NB4 (cell line): ENCODE measurements around the gene CD300E.

ENCODE experiments used
- DNase-seq: peaks from one replicate; pipeline ENCODE4 v3.0.0; 2010; ENCODE audit warnings: low read depth
- H3K4me3 ChIP-seq: one replicate; pipeline ENCODE4 v1.5.1; 2011; ENCODE audit warnings: mild to moderate bottlenecking, low read depth, low read length, moderate library complexity
- MYC ChIP-seq: IDR thresholded peaks from 2 replicates; pipeline ENCODE4 v1.6.1; 2011; ENCODE audit warnings: low read depth, low read length
- POLR2A ChIP-seq: IDR thresholded peaks from 2 replicates; pipeline ENCODE4 v1.6.1; 2011; ENCODE audit warnings: mild to moderate bottlenecking; ENCODE audit not compliant: insufficient read length; ENCODE audit errors: extremely low read depth
- TF ChIP-seq, protein P1 (sequence below): IDR thresholded peaks from 2 replicates; pipeline ENCODE4 v1.6.1; 2011; ENCODE audit warnings: low read depth, low read length
- TF ChIP-seq, protein P2 (sequence below): IDR thresholded peaks from one replicate; pipeline ENCODE4 v1.5.1; 2012; ENCODE audit warnings: low read depth, low read length

CD300E gene

DNA sequence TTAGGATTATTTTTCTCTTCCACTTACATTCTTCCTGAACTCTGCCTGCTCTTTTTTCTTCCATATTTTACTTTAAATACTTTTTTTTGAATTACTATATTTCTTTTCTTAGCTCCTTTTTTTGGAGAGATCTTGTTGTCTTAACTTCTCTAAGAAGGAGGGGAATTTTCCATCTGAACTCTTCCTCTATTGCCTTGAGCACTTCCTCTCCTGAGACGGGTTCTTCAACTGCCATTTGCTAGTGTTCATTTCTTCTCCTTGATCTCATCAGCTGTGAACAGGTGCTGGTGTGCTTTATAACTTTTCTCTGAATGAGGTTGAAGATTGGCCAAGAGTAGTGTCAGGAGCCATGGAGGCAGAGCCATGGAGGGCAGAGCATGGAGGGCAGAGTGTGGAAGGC lies 16.3 kb downstream of the CD300E start:
- no peak for DNase-seq
- H3K4me3 ChIP-seq, result no peak overlapping the region
- TF ChIP-seq POLR2A, result no peak
- TF ChIP-seq MYC, result no peak
- TF ChIP-seq, protein P1, sequence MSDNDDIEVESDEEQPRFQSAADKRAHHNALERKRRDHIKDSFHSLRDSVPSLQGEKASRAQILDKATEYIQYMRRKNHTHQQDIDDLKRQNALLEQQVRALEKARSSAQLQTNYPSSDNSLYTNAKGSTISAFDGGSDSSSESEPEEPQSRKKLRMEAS, result no peak
- TF ChIP-seq, protein P2, sequence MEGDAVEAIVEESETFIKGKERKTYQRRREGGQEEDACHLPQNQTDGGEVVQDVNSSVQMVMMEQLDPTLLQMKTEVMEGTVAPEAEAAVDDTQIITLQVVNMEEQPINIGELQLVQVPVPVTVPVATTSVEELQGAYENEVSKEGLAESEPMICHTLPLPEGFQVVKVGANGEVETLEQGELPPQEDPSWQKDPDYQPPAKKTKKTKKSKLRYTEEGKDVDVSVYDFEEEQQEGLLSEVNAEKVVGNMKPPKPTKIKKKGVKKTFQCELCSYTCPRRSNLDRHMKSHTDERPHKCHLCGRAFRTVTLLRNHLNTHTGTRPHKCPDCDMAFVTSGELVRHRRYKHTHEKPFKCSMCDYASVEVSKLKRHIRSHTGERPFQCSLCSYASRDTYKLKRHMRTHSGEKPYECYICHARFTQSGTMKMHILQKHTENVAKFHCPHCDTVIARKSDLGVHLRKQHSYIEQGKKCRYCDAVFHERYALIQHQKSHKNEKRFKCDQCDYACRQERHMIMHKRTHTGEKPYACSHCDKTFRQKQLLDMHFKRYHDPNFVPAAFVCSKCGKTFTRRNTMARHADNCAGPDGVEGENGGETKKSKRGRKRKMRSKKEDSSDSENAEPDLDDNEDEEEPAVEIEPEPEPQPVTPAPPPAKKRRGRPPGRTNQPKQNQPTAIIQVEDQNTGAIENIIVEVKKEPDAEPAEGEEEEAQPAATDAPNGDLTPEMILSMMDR, result no peak

DNA sequence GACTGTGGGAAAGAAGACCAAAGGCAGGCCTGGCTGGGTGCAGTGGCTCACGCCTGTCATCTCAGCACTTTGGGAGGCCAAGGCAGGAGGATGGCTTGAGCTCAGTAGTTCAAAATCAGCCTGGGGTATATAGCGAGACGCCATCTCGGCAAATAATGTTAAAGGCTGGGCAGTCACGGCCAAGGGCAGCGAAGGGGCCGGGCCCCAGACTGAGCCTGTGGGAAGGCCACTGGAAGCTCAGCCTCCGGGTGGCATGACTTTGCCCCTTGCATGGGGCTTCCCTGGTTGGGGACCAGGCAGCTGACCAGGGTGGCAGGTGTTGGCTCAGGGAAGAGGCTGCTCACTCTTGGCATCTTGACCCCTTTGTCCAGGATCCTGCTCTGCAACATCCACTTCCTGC lies 17.5 kb downstream of the CD300E start:
- DNase-seq, result no peak
- TF ChIP-seq, protein P1, result no peak
- TF ChIP-seq, protein P2, result no peak
- TF ChIP-seq POLR2A (no peak), MYC (no peak)
- no peak overlapping the region for H3K4me3 ChIP-seq

DNA sequence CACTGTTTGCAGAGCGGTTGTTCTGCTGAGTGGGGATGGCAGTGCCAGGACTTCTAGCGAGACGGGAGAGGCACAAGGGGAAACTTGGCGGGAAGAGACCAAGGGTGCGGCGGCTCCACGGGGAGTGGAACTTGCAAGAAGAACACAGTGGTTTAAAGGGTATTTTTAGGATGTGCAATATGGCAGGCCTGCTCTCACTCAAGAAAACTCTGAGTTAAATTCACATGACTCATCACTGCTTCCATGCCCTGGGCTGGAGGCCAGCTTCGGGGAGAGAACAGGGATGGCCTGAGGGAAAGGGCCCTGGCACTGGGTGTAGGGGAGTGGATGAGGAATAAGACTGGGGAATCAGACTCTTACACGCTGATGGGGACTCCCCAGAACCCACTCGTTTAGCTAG lies 18.2 kb downstream of the CD300E start:
- TF ChIP-seq POLR2A (no peak), MYC (no peak)
- TF ChIP-seq, protein P2, result no peak
- TF ChIP-seq, protein P1, result no peak
- no peak overlapping the region for H3K4me3 ChIP-seq
- no peak for DNase-seq

DNA sequence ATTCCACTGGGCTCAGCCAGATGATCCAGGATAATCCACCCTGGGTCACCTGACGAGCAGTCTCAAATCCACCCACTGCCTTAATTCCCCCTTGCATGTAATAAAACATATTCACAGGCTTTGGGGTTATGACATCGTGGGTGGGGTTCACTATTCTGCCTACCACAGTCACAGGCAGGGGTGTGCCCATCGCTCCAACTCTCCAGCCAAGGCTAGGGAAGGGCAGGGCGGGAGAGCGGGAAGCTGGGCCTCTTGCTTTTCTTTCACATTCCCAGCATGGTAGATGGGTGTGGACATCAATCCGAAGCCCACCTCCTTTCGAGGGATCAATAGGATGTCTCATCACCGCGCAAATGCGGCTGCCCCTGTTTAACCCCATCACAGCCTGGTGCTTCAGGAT lies 18.8 kb downstream of the CD300E start:
- DNase-seq, result no peak
- no peak overlapping the region for H3K4me3 ChIP-seq
- TF ChIP-seq, protein P2, result no peak
- no peak for TF ChIP-seq MYC

DNA sequence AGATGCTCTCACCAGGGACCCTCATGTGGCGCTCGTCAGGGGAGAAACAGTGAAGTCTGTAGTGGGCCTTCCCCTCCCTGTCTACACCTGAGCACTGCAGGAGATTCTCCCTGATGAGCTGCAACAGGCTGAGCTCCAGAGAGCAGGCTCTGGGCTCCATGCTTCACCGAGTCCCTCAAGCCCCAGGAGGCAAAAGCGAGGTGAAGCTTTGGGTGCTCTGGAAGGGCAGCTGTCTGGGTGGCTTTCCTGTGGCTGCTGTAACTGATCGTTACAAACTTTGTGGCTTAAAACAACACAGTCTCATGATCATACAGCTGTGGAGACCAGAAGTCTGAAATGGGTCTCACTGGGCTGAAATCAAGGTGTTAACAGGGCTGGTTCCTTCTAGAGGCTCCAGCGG lies 19.3 kb downstream of the CD300E start:
- DNase-seq, result no peak
- H3K4me3 ChIP-seq, result no peak overlapping the region
- TF ChIP-seq, protein P1, result no peak
- TF ChIP-seq, protein P2, result no peak
- TF ChIP-seq POLR2A (no peak), MYC (no peak)

DNA sequence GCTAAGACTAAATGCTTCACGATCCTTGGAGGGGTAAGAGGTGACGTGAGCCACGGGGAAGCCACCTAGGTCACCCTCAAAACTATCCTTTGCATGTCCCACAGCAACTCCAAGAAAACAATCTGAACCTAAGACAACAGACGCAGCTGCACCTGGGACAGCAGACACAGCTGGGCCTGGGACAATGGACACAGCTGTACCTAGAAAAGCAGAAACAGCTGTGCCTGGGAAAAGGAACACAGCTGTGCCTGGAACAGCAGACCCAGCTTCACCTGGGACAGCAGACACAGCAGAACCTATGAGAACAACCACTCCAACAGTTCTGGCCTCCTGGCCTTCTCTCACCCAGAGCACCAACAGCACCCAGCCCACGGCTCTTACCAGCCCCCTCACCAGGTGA lies 19.8 kb downstream of the CD300E start:
- no peak overlapping the region for H3K4me3 ChIP-seq
- no peak for DNase-seq
- TF ChIP-seq, protein P1, result no peak
- TF ChIP-seq MYC (no peak), POLR2A (no peak)
- TF ChIP-seq, protein P2, result no peak
